NCI-H187 (cell line): ENCODE measurements around the gene MAPKAPK3.

ENCODE experiments used
- DNase-seq, 2 experiments: peaks; one replicate each; lab custom pipeline; 2025; lab: John Stamatoyannopoulos, UW

The MAPKAPK3 gene

GRCh38 chr3:50617096-50617791 lies at the start of gene MAPKAPK3:
TSS of gene MAPKAPK3 (plus strand) at chr3:50617151. CDS start at chr3:50617566, 415 bp downstream.
- DNase-seq = no peak

GRCh38 chr3:50567386-50568167 lies 49.4 kb upstream of the MAPKAPK3 start, which contains the start of gene C3orf18:
TSS of gene C3orf18 (minus strand) at chr3:50567747. CDS start at chr3:50565699, 2,048 bp downstream.
- DNase-seq = peak; percentile 12 to 52

DNA sequence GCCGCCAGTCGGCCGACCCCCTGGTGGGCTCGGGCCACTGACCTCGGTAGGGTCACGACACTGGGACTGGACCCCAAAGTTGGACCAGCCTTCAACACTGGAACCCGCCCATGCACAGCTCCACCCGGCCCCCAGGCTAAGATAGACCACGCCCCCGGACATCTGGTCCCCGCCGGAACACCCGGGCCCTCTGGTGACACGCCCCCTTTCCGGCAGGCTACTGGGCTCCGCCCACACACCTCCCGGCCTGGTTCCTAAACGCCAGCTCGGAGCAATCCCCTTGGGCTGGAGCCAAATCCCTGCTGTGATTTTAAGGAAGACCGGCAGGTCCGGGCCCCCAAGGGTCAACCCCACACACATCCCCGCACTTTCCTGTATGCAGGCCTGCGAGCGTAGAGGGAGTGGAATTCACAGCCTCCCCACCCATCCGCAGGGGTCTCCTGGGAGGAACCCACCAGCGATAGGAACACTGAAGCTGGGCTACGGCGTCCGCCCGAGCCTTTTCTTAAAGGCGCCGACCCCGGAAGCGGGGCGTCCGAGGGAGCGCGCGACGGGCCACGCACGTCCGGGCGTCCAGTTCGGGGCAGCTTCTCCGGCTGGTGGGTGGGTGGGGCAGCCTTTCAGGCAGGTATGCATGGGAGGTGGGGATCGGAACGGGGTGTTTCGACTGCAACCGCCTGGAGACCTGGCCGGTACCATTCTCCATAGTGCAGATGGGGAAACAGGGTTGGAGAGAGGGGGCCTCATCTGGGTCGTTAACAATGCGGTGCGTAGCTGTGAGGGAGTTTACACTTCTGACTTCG lies 47.8 kb upstream of the MAPKAPK3 start, which contains the start of gene HEMK1:
HEMK1 (plus strand) TSS at position 576 of the 803 bp plus-strand sequence. CDS start 1,583 bp downstream, outside the sequence.
- DNase-seq = peak; percentile 81 to 89

DNA sequence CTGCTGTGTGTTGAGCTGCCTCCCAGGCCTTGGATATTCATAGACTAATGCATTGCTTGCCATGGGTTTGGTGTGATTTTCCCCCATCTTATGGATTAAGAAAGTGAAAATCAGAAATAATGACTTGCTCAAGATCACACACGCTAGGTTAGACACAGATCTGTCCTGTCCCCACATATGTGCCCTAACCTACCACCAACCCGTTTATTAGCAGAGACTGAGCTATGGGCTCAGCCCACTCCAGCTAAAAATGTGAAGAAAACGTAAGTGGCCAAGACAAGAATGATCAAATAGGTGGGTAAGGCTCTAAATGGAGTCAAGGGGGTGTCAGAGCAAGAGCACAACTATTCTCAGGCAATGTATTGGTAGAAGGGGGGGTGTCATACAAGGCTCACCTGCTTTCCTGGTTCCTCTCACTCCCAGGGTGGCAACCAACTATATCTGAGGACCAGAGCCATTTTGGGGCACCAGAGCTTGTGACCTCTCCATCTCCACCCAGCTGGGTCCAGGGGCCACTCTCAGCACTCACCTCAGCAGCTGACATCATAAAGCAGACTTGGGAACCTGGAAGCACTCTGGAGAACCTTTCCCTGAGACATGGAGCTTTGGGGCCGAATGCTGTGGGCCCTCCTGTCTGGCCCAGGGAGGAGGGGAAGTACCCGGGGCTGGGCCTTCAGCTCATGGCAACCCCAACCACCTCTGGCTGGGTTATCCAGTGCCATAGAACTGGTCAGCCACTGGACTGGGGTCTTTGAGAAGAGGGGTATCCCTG lies 46.3 kb upstream of the MAPKAPK3 start:
- no peak for DNase-seq

- DNase-seq = no peak
These were observed 45.5 kb upstream of the MAPKAPK3 start for GRCh38 chr3:50571486-50571885.

GRCh38 chr3:50572158-50572557 lies 44.8 kb upstream of the MAPKAPK3 start:
- DNase-seq = peak in 1 of 2 experiments; percentile 3

DNA sequence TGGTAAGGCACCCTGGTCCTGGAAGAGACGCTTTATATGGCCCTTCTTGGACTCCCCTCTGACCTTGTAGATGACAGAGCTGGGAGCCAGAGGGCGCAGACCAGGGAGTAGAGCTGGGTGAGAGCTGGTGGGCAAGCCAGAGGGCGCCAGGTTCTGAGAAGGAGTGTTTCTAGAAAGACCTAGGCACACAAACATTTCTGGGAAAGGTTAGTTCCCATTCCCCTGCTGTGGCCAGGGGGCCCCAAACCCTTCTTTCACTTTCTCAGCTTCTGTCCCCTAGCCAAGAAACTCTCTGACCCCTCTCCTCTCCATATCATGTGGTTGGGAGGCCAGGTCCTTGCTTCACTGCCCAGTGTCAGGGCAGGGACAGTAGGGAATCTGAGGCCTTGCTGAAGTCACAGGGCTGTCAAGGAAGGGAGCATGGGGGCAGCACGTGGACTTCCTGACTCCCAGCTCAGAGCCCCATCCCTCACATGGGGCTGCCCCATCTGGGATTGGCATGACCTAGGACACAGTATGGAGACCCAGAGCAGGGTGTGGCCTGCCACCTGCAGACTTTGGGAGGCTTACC lies 44.1 kb upstream of the MAPKAPK3 start:
- DNase-seq = no peak

GRCh38 chr3:50573566-50574443 lies 43.1 kb upstream of the MAPKAPK3 start:
- no peak for DNase-seq

DNA sequence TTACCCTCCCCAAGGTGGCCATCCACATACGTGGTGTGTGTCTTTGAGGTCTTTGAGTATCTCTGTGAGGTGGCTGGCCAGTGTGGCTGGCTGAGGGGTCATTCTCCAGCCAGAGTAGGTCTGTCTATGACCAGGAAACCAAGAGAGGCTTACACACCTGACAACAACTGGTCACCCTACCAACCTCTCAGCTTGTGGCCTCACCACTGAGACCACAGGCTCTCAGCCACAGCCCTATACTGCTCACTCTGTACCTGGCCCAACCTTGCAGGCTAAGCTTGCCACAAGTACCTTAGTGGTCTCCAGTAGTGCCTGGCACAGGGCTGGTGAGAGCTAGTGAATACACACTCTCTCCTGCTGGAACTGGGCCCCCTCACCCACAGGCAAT lies 42.5 kb upstream of the MAPKAPK3 start:
- no peak for DNase-seq

- no peak for DNase-seq
These were observed 41.6 kb upstream of the MAPKAPK3 start for GRCh38 chr3:50575372-50575771.

GRCh38 chr3:50577348-50577747 lies 39.6 kb upstream of the MAPKAPK3 start:
- no peak for DNase-seq

DNA sequence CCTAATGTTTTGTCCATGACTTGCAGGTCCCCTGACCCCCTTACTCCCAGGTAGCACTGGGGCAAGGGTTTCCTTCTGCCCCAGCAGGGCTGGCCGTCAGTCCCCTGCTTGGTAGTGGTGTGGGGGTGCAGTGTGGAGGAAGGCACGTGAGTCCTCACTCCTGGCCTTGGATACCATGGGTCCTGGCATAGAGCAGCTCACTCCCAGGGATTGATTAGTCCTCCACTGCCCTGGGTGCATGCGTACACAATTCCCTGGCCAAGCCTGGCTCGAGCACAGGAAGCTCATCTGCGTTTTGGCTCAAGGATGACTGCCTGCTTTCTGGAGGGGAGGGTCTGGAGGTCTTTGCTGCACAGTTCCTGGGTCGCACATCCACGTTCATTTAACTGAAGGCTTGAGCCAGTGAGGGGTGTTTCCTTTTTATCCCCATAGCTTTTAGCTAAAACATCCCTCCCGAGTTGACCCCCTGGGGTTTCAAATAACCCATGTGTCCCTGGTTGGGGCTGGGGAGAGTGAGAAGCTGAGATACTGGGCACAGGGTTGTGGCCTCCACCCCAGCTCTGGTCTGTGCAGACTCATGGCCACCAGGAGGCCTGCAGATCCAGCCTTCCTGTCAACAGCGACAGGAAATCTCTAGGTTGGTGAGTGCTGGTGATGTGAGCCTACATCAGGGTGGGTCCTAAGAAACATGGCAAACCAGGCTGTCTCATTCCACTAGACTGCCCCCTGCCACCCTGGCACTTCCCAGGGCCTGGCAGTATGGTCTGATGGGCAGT lies 36.1 kb upstream of the MAPKAPK3 start:
- DNase-seq = no peak

GRCh38 chr3:50581459-50581842 lies 35.5 kb upstream of the MAPKAPK3 start:
- no peak for DNase-seq

DNA sequence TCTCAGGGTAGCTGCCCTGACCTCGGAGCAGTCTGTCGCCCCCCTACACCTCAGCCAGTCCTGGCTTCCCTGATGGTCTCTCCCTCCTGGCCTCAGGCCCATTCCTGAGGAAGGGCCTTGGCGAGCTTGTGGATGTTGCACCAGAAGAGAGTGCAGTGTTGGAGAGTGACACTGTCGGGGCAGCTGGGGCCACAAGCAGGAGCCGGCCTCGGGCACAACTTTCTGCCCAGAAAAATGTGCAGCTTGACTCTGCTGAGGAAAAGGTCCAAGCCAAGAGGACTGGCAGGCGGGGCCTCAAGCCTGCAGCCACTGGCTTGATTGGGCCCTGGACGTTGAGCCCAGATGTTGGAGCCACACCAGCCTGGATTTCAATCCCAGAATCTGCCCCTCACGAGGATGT lies 34.9 kb upstream of the MAPKAPK3 start:
- no peak for DNase-seq

DNA sequence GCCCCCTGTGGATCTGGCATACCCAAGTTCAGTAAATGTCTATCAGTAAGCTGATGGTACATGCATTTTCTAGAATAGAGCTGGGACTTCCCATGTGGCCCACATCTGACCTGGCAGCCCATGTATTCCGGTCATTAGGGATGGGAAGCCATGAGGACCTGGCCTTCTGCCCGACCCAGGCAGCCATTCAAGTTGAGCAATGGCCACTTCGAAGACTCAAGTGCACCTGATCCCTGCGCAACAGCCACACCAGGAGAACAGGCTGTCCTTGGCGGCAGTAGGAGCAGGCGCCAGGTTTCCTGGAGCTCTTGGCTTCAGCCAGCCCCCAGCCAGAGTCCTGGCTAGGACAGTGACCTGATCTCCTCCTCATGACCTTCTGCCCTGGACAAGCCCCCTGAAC lies 33.1 kb upstream of the MAPKAPK3 start:
- DNase-seq = no peak

DNA sequence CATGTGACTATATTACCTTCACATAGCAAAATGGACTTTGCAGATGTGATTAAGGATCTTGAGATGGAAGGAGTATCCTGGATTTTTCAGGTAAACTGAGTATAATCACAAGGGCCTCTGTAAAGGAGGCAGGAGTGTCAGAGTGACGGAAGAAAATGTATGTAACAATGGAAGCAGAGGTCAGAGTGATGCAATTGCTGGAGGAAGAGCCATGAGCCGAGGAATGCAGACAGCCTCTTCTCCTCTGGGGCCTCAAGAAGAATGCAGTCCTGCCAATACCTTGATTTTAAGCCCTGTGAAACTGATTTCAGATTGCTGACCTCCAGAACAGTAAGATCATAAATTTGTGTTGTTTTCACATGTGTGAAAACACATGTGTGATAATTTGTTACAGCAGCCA lies 32.6 kb upstream of the MAPKAPK3 start:
- DNase-seq = no peak

DNA sequence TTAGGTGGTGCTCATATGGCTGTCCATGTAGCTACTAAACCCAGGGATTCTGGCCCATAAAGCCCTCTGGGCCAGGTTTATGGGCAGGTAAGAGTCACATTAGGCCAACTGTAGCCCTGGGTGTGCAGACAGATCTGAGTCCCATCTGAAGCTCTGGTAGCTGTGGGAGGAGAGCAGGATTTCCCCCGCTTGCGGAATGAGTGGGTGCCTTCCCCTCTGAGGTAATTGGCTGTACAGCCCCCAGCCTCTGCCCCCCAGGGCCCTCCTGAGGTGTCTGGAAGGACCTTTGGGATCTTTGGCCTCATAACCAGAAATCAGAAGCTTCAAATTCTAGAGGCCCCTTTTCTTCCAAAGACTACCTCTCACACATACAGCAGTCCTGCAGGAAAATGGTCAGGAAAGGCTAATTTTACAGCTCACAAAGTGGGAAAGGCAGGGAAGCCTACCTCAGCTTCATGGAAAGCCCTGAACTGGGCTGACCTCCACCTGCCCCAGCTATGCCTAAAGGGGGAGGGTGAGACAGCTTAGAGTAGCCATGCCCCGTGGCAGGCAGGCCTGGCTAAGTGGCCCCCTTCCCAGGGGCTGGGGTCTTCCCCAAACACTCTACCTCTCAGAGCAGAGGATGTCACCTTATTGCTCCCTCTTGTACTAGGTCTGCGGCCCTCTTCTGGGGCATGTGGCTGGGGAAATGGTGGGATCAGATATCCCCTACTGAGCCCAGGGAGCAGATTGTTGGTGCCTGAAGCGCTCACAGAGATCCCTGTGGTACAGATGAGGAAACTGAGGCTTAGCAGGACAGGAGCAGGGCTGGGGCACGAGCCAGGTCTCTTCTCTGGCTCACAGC lies 30.8 kb upstream of the MAPKAPK3 start:
- no peak for DNase-seq

GRCh38 chr3:50586763-50587070 lies 30.2 kb upstream of the MAPKAPK3 start:
- DNase-seq = no peak

DNA sequence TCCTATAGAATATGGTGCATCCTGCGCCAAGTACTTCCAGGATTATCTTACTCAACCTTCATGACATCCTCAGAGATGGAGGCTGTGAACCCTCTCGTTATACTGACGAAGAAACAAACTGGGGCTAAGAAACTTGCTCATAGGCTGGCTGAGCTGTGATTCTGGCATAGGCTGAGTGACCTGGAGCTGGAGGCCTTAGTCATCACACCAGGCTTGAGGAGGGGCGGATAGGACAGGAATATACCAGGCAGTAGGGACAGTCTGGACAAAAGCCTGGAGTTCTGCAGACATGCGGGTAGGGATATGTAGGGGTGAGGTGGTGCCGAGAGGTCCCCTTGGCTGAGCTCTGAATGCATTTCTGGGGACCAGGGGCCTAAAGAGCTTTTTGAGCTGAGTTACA lies 29.6 kb upstream of the MAPKAPK3 start:
- no peak for DNase-seq
